ENCODE results near the gene NUP88.
A peak's percentile ranks its signal among the peaks of the same experiment; 100 is the strongest.

The NUP88 gene

GRCh38 chr17:5424909-5425308, 5.4 kb upstream of the NUP88 start:
- POLR2A ChIA-PET = no interaction called here
- no peak for DNase-seq (ENCODE audit: extremely low spot score)
- CTCF ChIA-PET = interaction anchor here (1.5 to 3.8 kb wide), 2 partner anchors 12 to 14 kb away, joined by 3 to 28 read pairs; partner anchors contain the start of gene C1QBP
- TF ChIP-seq CTCF (IDR thresholded peaks at IDR 0.05; ENCODE audit: control extremely low read depth, extremely low read depth, low read depth, missing control alignments) = no peak

- ChIA-PET POLR2A (no interaction called here), CTCF (interaction anchor here (1.0 to 3.8 kb wide), 3 partner anchors 11 to 210 kb away, joined by 3 to 28 read pairs (median 3); partner anchors contain the start of gene C1QBP)
- DNase-seq (ENCODE audit: extremely low spot score) = no peak
- TF ChIP-seq CTCF (IDR thresholded peaks at IDR 0.05; ENCODE audit: control extremely low read depth, extremely low read depth, low read depth, missing control alignments) = no peak
Observed at GRCh38 chr17:5422505-5422904, 3.0 kb upstream of the NUP88 start.

- POLR2A ChIA-PET = interaction anchor here (1.0 kb wide), 1 partner anchor 15 kb away, joined by 4 read pairs; no protein-coding TSS in a partner anchor
- peak; percentile 89 for DNase-seq (ENCODE audit: extremely low spot score)
- CTCF ChIA-PET = interaction anchor here (1.1 kb wide), 2 partner anchors 14 to 19 kb away, joined by 6 to 10 read pairs; partner anchors contain the start of gene C1QBP
- TF ChIP-seq CTCF (IDR thresholded peaks at IDR 0.05; ENCODE audit: control extremely low read depth, extremely low read depth, low read depth, missing control alignments) = no peak
Observed at GRCh38 chr17:5419959-5420653, 644 bp upstream of the NUP88 start, which contains the start of gene RPAIN. TSS of gene RPAIN (plus strand) at chr17:5420182. CDS start at chr17:5420211, 29 bp downstream.

GRCh38 chr17:5418858-5419355, 555 bp downstream of the NUP88 start:
- no peak for TF ChIP-seq CTCF (IDR thresholded peaks at IDR 0.05; ENCODE audit: control extremely low read depth, extremely low read depth, low read depth, missing control alignments)
- peak; percentile 79 for DNase-seq (ENCODE audit: extremely low spot score)
- POLR2A ChIA-PET = interaction anchor here (0.6 to 1.0 kb wide), 3 partner anchors 16 to 130 kb away, joined by 3 to 4 read pairs (median 4); partner anchors contain the start of gene C1QBP
- CTCF ChIA-PET = interaction anchor here (0.7 to 1.1 kb wide), 4 partner anchors 13 to 169 kb away, joined by 3 to 10 read pairs (median 4); partner anchors contain the start of gene C1QBP

- ChIA-PET POLR2A (no interaction called here), CTCF (interaction anchor here (1.6 to 2.0 kb wide), 3 partner anchors 11 to 22 kb away, joined by 3 to 8 read pairs (median 7); partner anchors contain the start of gene C1QBP)
- TF ChIP-seq CTCF (IDR thresholded peaks at IDR 0.05; ENCODE audit: control extremely low read depth, extremely low read depth, low read depth, missing control alignments) = no peak
- DNase-seq (ENCODE audit: extremely low spot score) = no peak
Observed at GRCh38 chr17:5416901-5417300, 2.6 kb downstream of the NUP88 start.

GRCh38 chr17:5413682-5414081, 5.8 kb downstream of the NUP88 start:
- no peak for DNase-seq (ENCODE audit: extremely low spot score)
- CTCF ChIA-PET = interaction anchor here (1.4 to 2.6 kb wide), 2 partner anchors 9 to 25 kb away, joined by 4 to 11 read pairs; partner anchors contain the start of gene C1QBP

More at GRCh38 chr17:5413682-5414081, 5.8 kb downstream of the NUP88 start:
- no peak for TF ChIP-seq CTCF (IDR thresholded peaks at IDR 0.05; ENCODE audit: control extremely low read depth, extremely low read depth, low read depth, missing control alignments)
- POLR2A ChIA-PET = interaction anchor here (0.7 kb wide), 1 partner anchor 33 kb away, joined by 3 read pairs; no protein-coding TSS in a partner anchor

Measured in GM10248 (cell line).